H1 (cell line): ENCODE measurements around the gene SPTBN1.

ENCODE experiments used
- EZH2 ChIP-seq: fragments of 200-600 bp; sonication (generic); IDR thresholded peaks from 2 replicates; pipeline ENCODE4 v1.7.1; 2012; ENCODE audit warnings: low read depth, mild to moderate bottlenecking, moderate library complexity, low read length, inconsistent platforms; ENCODE audit not compliant: severe bottlenecking
- GABPA ChIP-seq: IDR thresholded peaks from 2 replicates; pipeline ENCODE4 v1.6.1; 2011; ENCODE audit warnings: mild to moderate bottlenecking, low read length, moderate library complexity, borderline replicate concordance; ENCODE audit not compliant: insufficient read depth
- POLR2A ChIP-seq, 2 experiments: IDR thresholded peaks; 1 replicate in 1 of 2; 2 replicates in 1 of 2; pipeline ENCODE4 v1.6.1; 2011; ENCODE audit warnings: low read depth in 2 of 2, low read length in 2 of 2, mild to moderate bottlenecking in 2 of 2; ENCODE audit errors: control extremely low read depth in 1 of 2
- POLR2AphosphoS5 ChIP-seq: IDR thresholded peaks from 2 replicates; pipeline ENCODE4 v1.6.1; 2011; ENCODE audit warnings: low read depth, low read length
- RAD21 ChIP-seq, 2 experiments: IDR thresholded peaks in 1 of 2; conservative IDR thresholded peaks in 1 of 2; 2 replicates each; pipeline ENCODE4 v1.6.1; 2011; ENCODE audit warnings: low read depth in 2 of 2, low read length in 2 of 2, improper control_type of control experiment in 1 of 2, inconsistent platforms in 1 of 2, mild to moderate bottlenecking in 1 of 2, moderate library complexity in 1 of 2
- RXRA ChIP-seq: IDR thresholded peaks from 2 replicates; pipeline ENCODE4 v1.6.1; 2011; ENCODE audit warnings: low read depth, mild to moderate bottlenecking, low read length, moderate library complexity; ENCODE audit not compliant: insufficient read depth
- SP1 ChIP-seq: IDR thresholded peaks from 2 replicates; pipeline ENCODE4 v1.6.1; 2011; ENCODE audit warnings: low read depth, low read length
- TAF1 ChIP-seq: IDR thresholded peaks from 2 replicates; pipeline ENCODE4 v1.6.1; 2011; ENCODE audit warnings: mild to moderate bottlenecking, low read depth, low read length
- TF ChIP-seq, protein P1 (sequence below), 3 experiments: IDR thresholded peaks; 1 replicate in 2 of 3; 2 replicates in 1 of 3; pipeline versions ENCODE4 v1.5.1 to v1.6.1; 2011; ENCODE audit warnings: low read length in 3 of 3, mild to moderate bottlenecking in 3 of 3, inconsistent platforms in 2 of 3, low read depth in 1 of 3, moderate library complexity in 1 of 3; ENCODE audit not compliant: insufficient read depth in 1 of 3; ENCODE audit errors: control extremely low read depth in 1 of 3

DNA sequence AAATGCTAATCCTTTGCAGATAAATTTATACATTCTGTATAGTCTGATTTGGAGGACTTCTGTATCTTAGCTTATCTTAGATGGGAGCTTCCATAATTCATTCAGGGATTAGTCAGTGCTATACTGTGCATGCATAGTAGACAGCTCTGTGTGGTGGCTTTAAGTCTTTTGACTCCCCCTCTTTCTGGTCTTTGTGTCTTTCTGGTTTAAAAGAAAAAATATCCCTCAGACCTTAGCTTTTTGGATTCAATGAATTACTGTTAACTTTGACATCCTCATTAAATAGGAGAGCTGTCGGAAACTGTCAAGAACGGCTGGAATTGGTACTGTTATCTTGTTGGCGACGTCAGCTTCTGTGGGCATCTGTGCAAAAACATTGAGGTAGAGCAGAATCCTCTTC lies 130.4 kb downstream of the SPTBN1 start:
- TF ChIP-seq, protein P1, sequence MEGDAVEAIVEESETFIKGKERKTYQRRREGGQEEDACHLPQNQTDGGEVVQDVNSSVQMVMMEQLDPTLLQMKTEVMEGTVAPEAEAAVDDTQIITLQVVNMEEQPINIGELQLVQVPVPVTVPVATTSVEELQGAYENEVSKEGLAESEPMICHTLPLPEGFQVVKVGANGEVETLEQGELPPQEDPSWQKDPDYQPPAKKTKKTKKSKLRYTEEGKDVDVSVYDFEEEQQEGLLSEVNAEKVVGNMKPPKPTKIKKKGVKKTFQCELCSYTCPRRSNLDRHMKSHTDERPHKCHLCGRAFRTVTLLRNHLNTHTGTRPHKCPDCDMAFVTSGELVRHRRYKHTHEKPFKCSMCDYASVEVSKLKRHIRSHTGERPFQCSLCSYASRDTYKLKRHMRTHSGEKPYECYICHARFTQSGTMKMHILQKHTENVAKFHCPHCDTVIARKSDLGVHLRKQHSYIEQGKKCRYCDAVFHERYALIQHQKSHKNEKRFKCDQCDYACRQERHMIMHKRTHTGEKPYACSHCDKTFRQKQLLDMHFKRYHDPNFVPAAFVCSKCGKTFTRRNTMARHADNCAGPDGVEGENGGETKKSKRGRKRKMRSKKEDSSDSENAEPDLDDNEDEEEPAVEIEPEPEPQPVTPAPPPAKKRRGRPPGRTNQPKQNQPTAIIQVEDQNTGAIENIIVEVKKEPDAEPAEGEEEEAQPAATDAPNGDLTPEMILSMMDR (IDR thresholded peaks at IDR 0.05; ENCODE audit: control extremely low read depth in 1 of 3, insufficient read depth in 1 of 3, low read depth in 1 of 3, low read length in 3 of 3): no peak
- TF ChIP-seq TAF1 (no peak), SP1 (no peak), RXRA (no peak), POLR2A (IDR thresholded peaks at IDR 0.05; ENCODE audit: control extremely low read depth in 1 of 2, low read depth in 2 of 2, low read length in 2 of 2) (no peak), POLR2AphosphoS5 (no peak), EZH2 (no peak), RAD21 (IDR thresholded peaks at IDR 0.05 in 1 of 2, conservative IDR thresholded peaks at IDR 0.05 in 1 of 2; ENCODE audit: low read depth in 2 of 2, low read length in 2 of 2) (no peak), GABPA (no peak)
